Neutrophil (primary cell): Measurements from ENCODE around the gene MEPCE.

ENCODE experiments used
- H3K27ac ChIP-seq: fragments of 200-600 bp; sonication (generic); 2 replicates; pipeline ENCODE4 v1.5.1; 2016; ENCODE audit warnings: mild to moderate bottlenecking, moderate library complexity
- H3K27me3 ChIP-seq: fragments of 200-600 bp; sonication (generic); 2 replicates; pipeline ENCODE4 v1.6.0; 2016; ENCODE audit warnings: mild to moderate bottlenecking
- H3K36me3 ChIP-seq: fragments of 200-600 bp; sonication (generic); 2 replicates; pipeline ENCODE4 v1.5.1; 2017
- H3K4me1 ChIP-seq, 2 experiments: fragments of 200-600 bp in 1 of 2; sonication (generic) in 1 of 2; 1 replicate in 1 of 2; 2 replicates in 1 of 2; pipeline versions ENCODE4 v1.5.1 to v1.6.1; 2013 to 2016; ENCODE audit warnings: low read depth in 1 of 2, low read length in 1 of 2, mild to moderate bottlenecking in 1 of 2, moderate library complexity in 1 of 2; ENCODE audit not compliant: control insufficient read depth in 1 of 2, insufficient read depth in 1 of 2
- H3K4me3 ChIP-seq, 2 experiments: fragments of 200-600 bp in 1 of 2; sonication (generic) in 1 of 2; 1 replicate in 1 of 2; 2 replicates in 1 of 2; pipeline ENCODE4 v1.5.1; 2013 to 2016; ENCODE audit warnings: low read depth in 1 of 2, low read length in 1 of 2, mild to moderate bottlenecking in 1 of 2, moderate library complexity in 1 of 2
- H3K9me3 ChIP-seq: fragments of 200-600 bp; sonication (generic); 2 replicates; pipeline ENCODE4 v1.5.1; 2016
- CTCF ChIP-seq: fragments of 200-600 bp; sonication (generic); IDR thresholded peaks from 2 replicates; pipeline ENCODE4 v1.5.1; 2016; ENCODE audit warnings: antibody characterized with exemption

The MEPCE gene

DNA sequence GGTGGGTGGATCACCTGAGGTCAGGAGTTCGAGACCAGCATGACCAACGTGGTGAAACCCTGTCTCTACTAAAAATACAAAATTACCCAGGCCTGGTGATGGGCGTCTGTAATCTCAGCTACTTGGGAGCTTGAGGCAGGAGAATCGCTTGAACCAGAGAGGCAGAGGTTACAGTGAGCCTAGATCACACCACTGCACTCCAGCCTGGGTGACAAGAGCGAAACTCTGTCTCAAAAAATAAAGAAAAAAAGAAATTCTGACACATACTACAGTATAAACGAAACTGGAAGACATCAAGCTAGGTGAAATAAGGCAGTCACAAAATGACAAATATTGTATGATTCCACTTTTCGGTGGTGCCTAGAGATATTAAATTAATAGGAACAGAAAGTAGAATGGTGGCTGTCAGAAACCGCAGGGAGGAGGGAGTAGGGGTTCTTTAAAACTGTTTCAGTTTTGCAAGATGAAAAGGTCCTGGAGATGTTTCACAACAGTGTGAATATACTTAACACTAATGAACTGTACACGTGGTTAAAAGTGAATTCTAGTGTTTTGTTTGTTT is 33.1 kb upstream of the MEPCE start:
- peak overlapping the region; percentile 75 for H3K27ac ChIP-seq
- H3K9me3 ChIP-seq = no peaks in the 10 kb centered on the region
- H3K27me3 ChIP-seq = no peaks in the 10 kb centered on the region
- H3K4me1 ChIP-seq = peaks cover 26 to 31% of the 10 kb centered on the region in 2 experiments
- TF ChIP-seq CTCF = no peak
- H3K36me3 ChIP-seq = peaks cover 87% of the 10 kb centered on the region
- H3K4me3 ChIP-seq = peak overlapping the region in 1 of 2 experiments; percentile 18

DNA sequence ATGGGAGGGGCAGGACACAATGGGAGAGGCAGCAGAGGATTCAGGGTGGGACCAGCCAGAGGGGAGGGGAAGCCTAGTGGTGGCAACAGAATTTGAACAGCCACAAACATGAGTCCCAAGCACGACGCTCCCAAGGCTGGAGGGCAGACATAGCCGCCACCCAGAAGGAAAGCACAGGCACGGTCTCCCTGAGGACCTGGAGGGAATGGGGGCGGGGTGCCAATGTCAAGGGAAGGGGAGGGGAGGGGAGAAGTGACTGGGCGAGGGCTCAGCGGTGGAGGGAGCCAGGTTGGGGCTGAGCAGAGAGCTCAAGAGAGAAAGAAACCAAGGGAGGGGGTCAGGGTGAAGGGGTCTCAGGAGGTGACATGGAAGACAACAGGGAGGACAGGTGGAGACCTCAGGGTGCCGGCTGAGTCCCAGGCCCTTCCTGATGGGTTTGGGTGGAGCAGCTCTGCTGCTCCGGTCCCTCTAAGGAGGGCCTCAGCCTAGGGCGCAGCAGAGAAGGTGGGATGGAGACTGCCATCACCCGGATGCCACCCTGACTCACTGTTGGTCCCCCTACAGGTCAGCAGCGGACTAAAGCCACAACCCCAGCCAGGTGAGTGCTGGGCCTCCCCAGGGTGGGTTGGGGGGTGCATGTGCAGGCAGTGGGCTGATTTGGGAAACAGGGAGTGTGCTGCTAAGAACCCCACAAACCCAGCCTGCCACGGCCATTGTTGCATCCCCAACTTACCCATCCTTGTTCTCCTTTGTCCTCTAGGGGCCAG is 32.1 kb upstream of the MEPCE start:
- H3K4me1 ChIP-seq = peaks cover 26 to 31% of the 10 kb centered on the region in 2 experiments
- TF ChIP-seq CTCF = no peak
- peak overlapping the region in 1 of 2 experiments; percentile 18 for H3K4me3 ChIP-seq
- peak overlapping the region; percentile 75 for H3K27ac ChIP-seq
- H3K36me3 ChIP-seq = peaks cover 87% of the 10 kb centered on the region
- no peaks in the 10 kb centered on the region for H3K27me3 ChIP-seq
- H3K9me3 ChIP-seq = no peaks in the 10 kb centered on the region

GRCh38 chr7:100398239-100398638 is 31.4 kb upstream of the MEPCE start:
- H3K36me3 ChIP-seq = peaks cover 87% of the 10 kb centered on the region
- no peaks in the 10 kb centered on the region for H3K27me3 ChIP-seq
- H3K27ac ChIP-seq = peak overlapping the region; percentile 18
- H3K9me3 ChIP-seq = no peaks in the 10 kb centered on the region
- peaks cover 24 to 25% of the 10 kb centered on the region in 2 experiments for H3K4me1 ChIP-seq
- no peak overlapping the region for H3K4me3 ChIP-seq
- no peak for TF ChIP-seq CTCF

DNA sequence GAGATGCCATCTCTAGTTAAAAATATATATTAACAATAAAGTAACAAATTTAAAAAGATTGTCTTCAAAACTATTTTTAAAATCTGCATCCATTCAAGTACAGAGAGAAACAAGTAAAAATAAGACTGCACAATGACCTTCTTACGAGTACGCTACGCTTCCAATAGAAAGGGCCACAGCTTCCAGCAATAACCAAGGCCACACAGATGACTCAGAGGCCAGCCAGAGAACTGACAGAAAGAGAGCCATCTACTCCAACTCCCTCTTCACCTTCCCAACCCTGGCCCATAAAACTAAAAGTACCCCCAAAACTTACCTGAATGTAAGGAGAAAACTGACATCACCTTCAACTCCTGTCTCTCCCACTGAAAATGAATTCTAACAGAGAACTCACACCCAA is 29.6 kb upstream of the MEPCE start:
- Histone ChIP-seq H3K9me3 (no peaks in the 10 kb centered on the region), H3K27me3 (no peaks in the 10 kb centered on the region)

DNA sequence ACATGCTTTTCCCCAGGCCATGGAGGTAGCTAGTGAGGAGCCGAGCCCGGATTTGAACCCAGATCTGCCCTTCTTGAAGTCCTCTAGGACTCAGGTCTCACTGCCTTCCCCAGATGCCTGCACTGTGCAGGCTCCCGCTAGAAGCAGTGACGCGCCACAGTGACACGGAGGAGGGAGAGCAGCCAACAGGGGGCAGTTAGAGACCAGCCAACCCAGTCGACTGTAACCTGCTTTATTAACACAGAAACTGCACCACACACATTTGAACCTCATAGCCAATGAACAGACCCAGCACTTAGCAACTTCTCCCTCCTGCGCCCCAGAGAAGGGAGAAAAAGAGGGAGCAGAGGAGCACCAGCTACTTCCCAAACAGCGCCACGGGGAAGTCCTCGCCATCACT is 29.0 kb upstream of the MEPCE start:
- no peaks in the 10 kb centered on the region for H3K9me3 ChIP-seq
- H3K4me3 ChIP-seq = no peak overlapping the region
- peak overlapping the region; percentile 15 for H3K27ac ChIP-seq
- H3K4me1 ChIP-seq = peaks cover 16 to 18% of the 10 kb centered on the region in 2 experiments
- TF ChIP-seq CTCF = no peak
- peaks cover 93% of the 10 kb centered on the region for H3K36me3 ChIP-seq
- H3K27me3 ChIP-seq = no peaks in the 10 kb centered on the region

More for the DNA sequence above, 29.6 kb upstream of the MEPCE start:
- Histone ChIP-seq H3K4me3 (no peak overlapping the region), H3K36me3 (peaks cover 93% of the 10 kb centered on the region), H3K27ac (peak overlapping the region; percentile 15), H3K4me1 (peaks cover 16 to 18% of the 10 kb centered on the region in 2 experiments)
- TF ChIP-seq CTCF = no peak
